Stimulated activated CD8-positive, alpha-beta memory T cell treated with anti-CD3 and anti-CD28 coated beads, Interleukin-2, amount 100 ng/mL, for 1 hour (primary cell): Measurements from ENCODE around the gene MROH2A.
"Not testable (repeated sequence)": the region's sequence is repeated elsewhere in the genome, so short reads cannot be mapped to it uniquely, and the experiment has no call there.

Source experiments
- DNase-seq, 2 donors: peaks; one replicate each; pipeline ENCODE4 v3.0.0-alpha.2; 2020; ENCODE audit warnings: low read depth in 2 of 2

The MROH2A gene

GRCh38 chr2:233853883-233854240 is 75.7 kb downstream of the MROH2A start:
- DNase-seq = no peak

GRCh38 chr2:233854241-233854981 is 76.3 kb downstream of the MROH2A start, which contains the start of gene HJURP:
TSS of gene HJURP (minus strand) at chr2:233854535. CDS start at chr2:233854500, 35 bp downstream.
- peak; percentile 74 for DNase-seq

- no peak for DNase-seq
Observed at GRCh38 chr2:233855345-233855744, 77.2 kb downstream of the MROH2A start.

GRCh38 chr2:233856184-233856583 is 78.1 kb downstream of the MROH2A start:
- DNase-seq = no peak

GRCh38 chr2:233857511-233858141 is 79.5 kb downstream of the MROH2A start:
- peak in 1 of 2 donors; percentile 21 for DNase-seq

- DNase-seq = no peak
Observed at GRCh38 chr2:233858331-233858730, 80.2 kb downstream of the MROH2A start.

- no peak for DNase-seq
Observed at GRCh38 chr2:233862261-233862768, 84.2 kb downstream of the MROH2A start.

- DNase-seq = no peak
Observed at GRCh38 chr2:233865838-233866237, 87.7 kb downstream of the MROH2A start.

GRCh38 chr2:233866479-233866878 is 88.3 kb downstream of the MROH2A start:
- DNase-seq = no peak

- DNase-seq = peak; percentile 12 to 27
Observed at GRCh38 chr2:233867993-233868532, 89.9 kb downstream of the MROH2A start, which contains the start of gene MSL3B. TSS of gene MSL3B (minus strand) at chr2:233868386.

- no peak for DNase-seq
Observed at GRCh38 chr2:233871432-233871831, 93.3 kb downstream of the MROH2A start.

GRCh38 chr2:233872125-233872524 is 94.0 kb downstream of the MROH2A start:
- DNase-seq = not testable (repeated sequence)

GRCh38 chr2:233882353-233882752 is 104.2 kb downstream of the MROH2A start:
- no peak for DNase-seq
